Measurements from ENCODE around the gene BTF3L4. TPM values are rescaled to one million over a fixed set of nuclear protein-coding genes. Genes with fewer than 3 reads are reported as not detected.

The BTF3L4 gene
- total RNA-seq, 1 donor from 2014 or later = 42.0 TPM

- Mint-ChIP-seq H3K36me3 (ENCODE audit: low read depth, unreplicated experiment) (peaks cover 26% of the 10 kb centered on the region), H3K4me1 (ENCODE audit: unreplicated experiment) (peaks cover 33% of the 10 kb centered on the region), H3K4me3 (ENCODE audit: unreplicated experiment) (peak overlapping the region; percentile 100), H3K9me3 (ENCODE audit: unreplicated experiment) (no peaks in the 10 kb centered on the region), H3K27ac (ENCODE audit: unreplicated experiment) (peak overlapping the region; percentile 85), H3K27me3 (ENCODE audit: unreplicated experiment) (peaks cover 16% of the 10 kb centered on the region)
- TF ChIP-seq CTCF (IDR thresholded peaks at IDR 0.05; ENCODE audit: unreplicated experiment) = no peak
- DNase-seq (ENCODE audit: low spot score) = no peak
Observed at GRCh38 chr1:52057876-52058415, 1.9 kb downstream of the BTF3L4 start.

GRCh38 chr1:52059321-52059720, 3.2 kb downstream of the BTF3L4 start:
- peaks cover 24% of the 10 kb centered on the region for H3K36me3 Mint-ChIP-seq (ENCODE audit: low read depth, unreplicated experiment)
- no peak for TF ChIP-seq CTCF (IDR thresholded peaks at IDR 0.05; ENCODE audit: unreplicated experiment)
- H3K4me3 Mint-ChIP-seq (ENCODE audit: unreplicated experiment) = no peak overlapping the region
- peaks cover 25% of the 10 kb centered on the region for H3K4me1 Mint-ChIP-seq (ENCODE audit: unreplicated experiment)
- DNase-seq (ENCODE audit: low spot score) = no peak
- H3K27me3 Mint-ChIP-seq (ENCODE audit: unreplicated experiment) = peaks cover 16% of the 10 kb centered on the region
- H3K9me3 Mint-ChIP-seq (ENCODE audit: unreplicated experiment) = no peaks in the 10 kb centered on the region
- H3K27ac Mint-ChIP-seq (ENCODE audit: unreplicated experiment) = no peak overlapping the region

- no peak for DNase-seq (ENCODE audit: low spot score)
- H3K9me3 Mint-ChIP-seq (ENCODE audit: unreplicated experiment) = no peaks in the 10 kb centered on the region
- H3K4me1 Mint-ChIP-seq (ENCODE audit: unreplicated experiment) = peaks cover 20% of the 10 kb centered on the region
- H3K36me3 Mint-ChIP-seq (ENCODE audit: low read depth, unreplicated experiment) = peaks cover 20% of the 10 kb centered on the region
- no peak overlapping the region for H3K27ac Mint-ChIP-seq (ENCODE audit: unreplicated experiment)
- H3K4me3 Mint-ChIP-seq (ENCODE audit: unreplicated experiment) = no peak overlapping the region
- H3K27me3 Mint-ChIP-seq (ENCODE audit: unreplicated experiment) = peaks cover 13% of the 10 kb centered on the region
- no peak for TF ChIP-seq CTCF (IDR thresholded peaks at IDR 0.05; ENCODE audit: unreplicated experiment)
Observed at GRCh38 chr1:52059888-52060287, 3.8 kb downstream of the BTF3L4 start.

GRCh38 chr1:52060822-52061221, 4.7 kb downstream of the BTF3L4 start:
- Mint-ChIP-seq H3K36me3 (ENCODE audit: low read depth, unreplicated experiment) (peaks cover 17% of the 10 kb centered on the region), H3K4me1 (ENCODE audit: unreplicated experiment) (peaks cover 19% of the 10 kb centered on the region), H3K27ac (ENCODE audit: unreplicated experiment) (no peak overlapping the region), H3K4me3 (ENCODE audit: unreplicated experiment) (no peak overlapping the region), H3K27me3 (ENCODE audit: unreplicated experiment) (peaks cover 10% of the 10 kb centered on the region), H3K9me3 (ENCODE audit: unreplicated experiment) (no peaks in the 10 kb centered on the region)
- no peak for DNase-seq (ENCODE audit: low spot score)
- TF ChIP-seq CTCF (IDR thresholded peaks at IDR 0.05; ENCODE audit: unreplicated experiment) = no peak

- Mint-ChIP-seq H3K36me3 (ENCODE audit: low read depth, unreplicated experiment) (peaks cover 11% of the 10 kb centered on the region), H3K27me3 (ENCODE audit: unreplicated experiment) (peaks cover 4% of the 10 kb centered on the region), H3K4me1 (ENCODE audit: unreplicated experiment) (peaks cover 2% of the 10 kb centered on the region), H3K27ac (ENCODE audit: unreplicated experiment) (no peak overlapping the region), H3K4me3 (ENCODE audit: unreplicated experiment) (no peak overlapping the region), H3K9me3 (ENCODE audit: unreplicated experiment) (no peaks in the 10 kb centered on the region)
- DNase-seq (ENCODE audit: low spot score) = no peak
- TF ChIP-seq CTCF (IDR thresholded peaks at IDR 0.05; ENCODE audit: unreplicated experiment) = no peak
Observed at GRCh38 chr1:52063192-52063591, 7.1 kb downstream of the BTF3L4 start.
